Neural progenitor cell (in vitro differentiated cells): Measurements from ENCODE around the gene ZFP42. TPM values are rescaled to one million over a fixed set of nuclear protein-coding genes. Genes with fewer than 3 reads are reported as not detected.
"Not testable (repeated sequence)": the region's sequence is repeated elsewhere in the genome, so short reads cannot be mapped to it uniquely, and the experiment has no call there.

ENCODE experiments used
- DNase-seq: peaks from one replicate; pipeline ENCODE4 v3.0.0-alpha.2; 2016; ENCODE audit warnings: low spot score
- H2AFZ ChIP-seq: fragments of 200-600 bp; sonication (generic); replicated peaks from 2 replicates; pipeline ENCODE4 v1.6.1; 2016; ENCODE audit warnings: antibody characterized with exemption
- H3F3A ChIP-seq: fragments of 200-600 bp; sonication (generic); 2 replicates; pipeline ENCODE4 v1.6.1; 2016; ENCODE audit warnings: antibody characterized with exemption, low read depth
- H3K27ac ChIP-seq: fragments of 200-600 bp; sonication (generic); 2 replicates; pipeline ENCODE4 v1.5.1; 2016; ENCODE audit warnings: mild to moderate bottlenecking
- H3K27me3 ChIP-seq: fragments of 200-600 bp; sonication (generic); 2 replicates; pipeline ENCODE4 v1.6.1; 2016; ENCODE audit warnings: mild to moderate bottlenecking, moderate library complexity
- H3K36me3 ChIP-seq: fragments of 200-600 bp; sonication (generic); 2 replicates; pipeline ENCODE4 v1.5.1; 2016
- H3K4me1 ChIP-seq: fragments of 200-600 bp; sonication (generic); 2 replicates; pipeline ENCODE4 v1.6.1; 2016; ENCODE audit warnings: mixed run types
- H3K4me2 ChIP-seq: fragments of 200-600 bp; sonication (generic); 2 replicates; pipeline ENCODE4 v1.6.1; 2016
- H3K4me3 ChIP-seq: fragments of 200-600 bp; sonication (generic); 2 replicates; pipeline ENCODE4 v1.5.1; 2016
- H3K79me2 ChIP-seq: fragments of 200-600 bp; sonication (generic); 2 replicates; pipeline ENCODE4 v1.6.1; 2016; ENCODE audit warnings: low read depth
- H3K9ac ChIP-seq: fragments of 200-600 bp; sonication (generic); 2 replicates; pipeline ENCODE4 v1.6.1; 2016
- H3K9me3 ChIP-seq: fragments of 200-600 bp; sonication (generic); 2 replicates; pipeline ENCODE4 v1.5.1; 2016; ENCODE audit warnings: low read depth
- H4K20me1 ChIP-seq: fragments of 200-600 bp; sonication (generic); 2 replicates; pipeline ENCODE4 v1.6.1; 2016; ENCODE audit warnings: low read depth
- H3K27ac Mint-ChIP-seq: 3 replicates; pipeline ENCODE4 v1.8.0; 2021; ENCODE audit warnings: mixed read lengths
- H3K27me3 Mint-ChIP-seq: 2 replicates; pipeline ENCODE4 v1.8.0; 2022; ENCODE audit warnings: low read depth, mild to moderate bottlenecking, inconsistent platforms, moderate library complexity, mixed read lengths; ENCODE audit not compliant: insufficient read depth
- H3K36me3 Mint-ChIP-seq: 3 replicates; pipeline ENCODE4 v1.8.0; 2021; ENCODE audit warnings: mixed read lengths
- H3K4me1 Mint-ChIP-seq: 3 replicates; pipeline ENCODE4 v1.8.0; 2021; ENCODE audit warnings: mixed read lengths
- H3K4me3 Mint-ChIP-seq: 3 replicates; pipeline ENCODE4 v1.8.0; 2021; ENCODE audit warnings: mild to moderate bottlenecking, moderate library complexity, mixed read lengths
- H3K9me3 Mint-ChIP-seq: 3 replicates; pipeline ENCODE4 v1.8.0; 2020; ENCODE audit warnings: mixed read lengths
- CTCF ChIP-seq: fragments of 200-600 bp; sonication (generic); IDR thresholded peaks from 2 replicates; pipeline ENCODE4 v1.5.1; 2017; ENCODE audit warnings: antibody characterized with exemption, mild to moderate bottlenecking
- EZH2 ChIP-seq: fragments of 200-600 bp; sonication (generic); IDR thresholded peaks from 2 replicates; pipeline ENCODE4 v1.6.1; 2017; ENCODE audit warnings: antibody characterized with exemption, mild to moderate bottlenecking, moderate library complexity
- EZH2phosphoT487 ChIP-seq: fragments of 200-600 bp; sonication (generic); IDR thresholded peaks from 2 replicates; pipeline ENCODE4 v1.6.1; 2017; ENCODE audit warnings: antibody characterized with exemption
- total RNA-seq: library from RNA; depleted of rRNA; stranded (reverse); fragments of >200 nt; gene quantifications from 2 replicates; pipeline ENCODE4 v1.2.3, GENCODE V29; 2015; ENCODE audit warnings: low replicate concordance

The ZFP42 gene
- total RNA-seq, 1 donor from 2014 or later, result 54.5 TPM

GRCh38 chr4:188041721-188042120 lies 46.1 kb downstream of the ZFP42 start:
- H3K4me1 Mint-ChIP-seq, result peaks cover 3% of the 10 kb centered on the region
- Histone ChIP-seq H3K27me3 (no peaks in the 10 kb centered on the region), H3K4me3 (no peak overlapping the region), H3K4me1 (no peaks in the 10 kb centered on the region), H3K4me2 (no peak overlapping the region), H4K20me1 (no peaks in the 10 kb centered on the region), H3K9ac (no peak overlapping the region), H3F3A (no peaks in the 10 kb centered on the region), H3K79me2 (no peaks in the 10 kb centered on the region), H2AFZ (no peak overlapping the region), H3K9me3 (no peaks in the 10 kb centered on the region), H3K36me3 (no peaks in the 10 kb centered on the region), H3K27ac (no peak overlapping the region)
- no peak overlapping the region for H3K27ac Mint-ChIP-seq
- peaks cover 2% of the 10 kb centered on the region for H3K27me3 Mint-ChIP-seq
- no peak for TF ChIP-seq EZH2
- no peak for TF ChIP-seq EZH2phosphoT487
- TF ChIP-seq CTCF, result no peak
- H3K4me3 Mint-ChIP-seq, result no peak overlapping the region
- peaks cover 14% of the 10 kb centered on the region for H3K9me3 Mint-ChIP-seq
- no peak for DNase-seq
- no peaks in the 10 kb centered on the region for H3K36me3 Mint-ChIP-seq

- Mint-ChIP-seq H3K4me3 (no peak overlapping the region), H3K36me3 (no peaks in the 10 kb centered on the region), H3K9me3 (peaks cover 14% of the 10 kb centered on the region), H3K27ac (no peak overlapping the region), H3K27me3 (peaks cover 2% of the 10 kb centered on the region), H3K4me1 (peaks cover 5% of the 10 kb centered on the region)
- Histone ChIP-seq H3K27me3 (no peaks in the 10 kb centered on the region), H4K20me1 (no peaks in the 10 kb centered on the region), H3K4me2 (no peak overlapping the region), H3K79me2 (no peaks in the 10 kb centered on the region), H3K27ac (no peak overlapping the region), H3K4me3 (no peak overlapping the region), H3K36me3 (no peaks in the 10 kb centered on the region), H3F3A (no peaks in the 10 kb centered on the region), H3K9me3 (no peaks in the 10 kb centered on the region), H2AFZ (no peak overlapping the region), H3K9ac (no peak overlapping the region), H3K4me1 (no peaks in the 10 kb centered on the region)
- TF ChIP-seq EZH2, result no peak
- no peak for TF ChIP-seq CTCF
- TF ChIP-seq EZH2phosphoT487, result no peak
- DNase-seq, result no peak
Observed at GRCh38 chr4:188042191-188042590, 46.6 kb downstream of the ZFP42 start.

DNA sequence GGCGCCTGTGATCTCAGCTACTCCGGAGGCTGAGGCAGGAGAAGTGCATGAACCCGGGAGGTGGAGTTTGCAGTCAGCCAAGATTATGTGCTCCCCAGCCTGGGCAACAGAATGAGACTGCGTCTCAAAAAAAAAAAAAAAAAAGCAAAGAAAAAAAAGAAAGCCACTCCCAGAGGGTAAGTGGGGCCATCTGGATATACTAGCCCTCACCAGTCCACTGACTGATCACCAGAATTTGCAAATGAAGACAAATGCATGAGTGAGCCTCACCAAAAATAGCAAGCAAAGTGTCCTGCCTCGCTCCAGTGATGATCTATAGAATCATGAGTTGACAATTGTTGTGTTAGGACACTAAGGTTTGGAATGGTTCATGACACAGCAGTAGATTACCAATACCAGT lies 47.6 kb downstream of the ZFP42 start:
- H3K27ac ChIP-seq, result no peak overlapping the region
- TF ChIP-seq CTCF (no peak), EZH2phosphoT487 (no peak), EZH2 (no peak)
- H3K27me3 ChIP-seq, result no peaks in the 10 kb centered on the region
- no peaks in the 10 kb centered on the region for H3K36me3 ChIP-seq
- Mint-ChIP-seq H3K36me3 (no peaks in the 10 kb centered on the region), H3K4me1 (peaks cover 5% of the 10 kb centered on the region), H3K4me3 (no peak overlapping the region), H3K27me3 (peaks cover 2% of the 10 kb centered on the region), H3K9me3 (peaks cover 14% of the 10 kb centered on the region), H3K27ac (no peak overlapping the region)
- H3K4me2 ChIP-seq, result no peak overlapping the region
- no peaks in the 10 kb centered on the region for H3K4me1 ChIP-seq
- H3K79me2 ChIP-seq, result no peaks in the 10 kb centered on the region
- H3F3A ChIP-seq, result no peaks in the 10 kb centered on the region
- DNase-seq, result no peak
- H2AFZ ChIP-seq, result no peak overlapping the region
- H3K4me3 ChIP-seq, result no peak overlapping the region
- no peaks in the 10 kb centered on the region for H3K9me3 ChIP-seq
- H3K9ac ChIP-seq, result no peak overlapping the region
- no peaks in the 10 kb centered on the region for H4K20me1 ChIP-seq

DNA sequence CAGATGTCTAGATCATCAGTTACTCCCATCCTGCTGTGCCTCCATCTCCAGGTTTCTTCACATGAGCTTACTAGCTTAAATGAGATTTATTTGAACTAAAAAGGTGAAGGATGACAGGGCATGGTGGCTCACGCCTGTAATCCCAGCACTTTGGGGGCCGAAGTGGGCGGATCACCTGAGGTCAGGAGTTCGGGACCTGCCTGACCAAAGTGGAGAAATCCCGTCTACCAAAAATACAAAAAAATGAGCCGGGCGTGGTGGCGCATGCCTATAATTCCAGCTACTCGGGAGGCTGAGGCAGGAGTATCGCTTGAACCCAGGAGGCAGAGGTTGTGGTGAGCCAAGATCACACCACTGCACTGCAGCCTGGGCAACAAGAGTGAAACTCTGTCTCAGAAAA lies 49.9 kb downstream of the ZFP42 start:
- DNase-seq, H3K9ac ChIP-seq, H3K9me3 ChIP-seq, H3K36me3 ChIP-seq, H3K27ac ChIP-seq, H3K4me3 Mint-ChIP-seq, H3K79me2 ChIP-seq, H3K4me2 ChIP-seq, H3K4me1 ChIP-seq, H3K4me1 Mint-ChIP-seq, H4K20me1 ChIP-seq, H3F3A ChIP-seq, H3K27me3 Mint-ChIP-seq, H3K36me3 Mint-ChIP-seq, H2AFZ ChIP-seq, H3K4me3 ChIP-seq, H3K27ac Mint-ChIP-seq, H3K27me3 ChIP-seq: not testable (repeated sequence)
- peaks cover 11% of the 10 kb centered on the region for H3K9me3 Mint-ChIP-seq
